GM06990 (cell line): ENCODE measurements around the gene TRRAP.
"Not testable (repeated sequence)": the region's sequence is repeated elsewhere in the genome, so short reads cannot be mapped to it uniquely, and the experiment has no call there.

ENCODE experiments used
- DNase-seq: peaks from one replicate; pipeline ENCODE4 v3.0.0-alpha.2; 2011; ENCODE audit not compliant: insufficient read length; ENCODE audit errors: extremely low read depth
- H3K27me3 ChIP-seq: replicated peaks from 2 replicates; pipeline ENCODE4 v1.6.0; 2011; ENCODE audit warnings: low read length; ENCODE audit not compliant: control insufficient read depth, insufficient read depth
- H3K36me3 ChIP-seq: 2 replicates; pipeline ENCODE4 v1.5.1; 2011; ENCODE audit warnings: low read length; ENCODE audit not compliant: control insufficient read depth, insufficient read depth
- H3K4me3 ChIP-seq: replicated peaks from 2 replicates; pipeline ENCODE4 v1.5.1; 2011; ENCODE audit warnings: low read depth, mild to moderate bottlenecking, control low read depth, low read length
- CTCF ChIP-seq: IDR thresholded peaks from 2 replicates; pipeline ENCODE4 v1.5.1; 2011; ENCODE audit warnings: low read length, control low read depth, mild to moderate bottlenecking, inconsistent platforms; ENCODE audit not compliant: insufficient read depth, poor library complexity, severe bottlenecking

The TRRAP gene

GRCh38 chr7:99039384-99039891 is 161.1 kb downstream of the TRRAP start:
- no peak for TF ChIP-seq CTCF

GRCh38 chr7:99040104-99040958 is 162.0 kb downstream of the TRRAP start:
- no peak overlapping the region for H3K4me3 ChIP-seq
- peaks cover 34% of the 10 kb centered on the region for H3K36me3 ChIP-seq
- no peaks in the 10 kb centered on the region for H3K27me3 ChIP-seq
- DNase-seq = peak; percentile 25
- peak; percentile 69 for TF ChIP-seq CTCF

More at GRCh38 chr7:99039384-99039891, 161.1 kb downstream of the TRRAP start:
- Histone ChIP-seq H3K27me3 (no peaks in the 10 kb centered on the region), H3K4me3 (no peak overlapping the region), H3K36me3 (peaks cover 42% of the 10 kb centered on the region)
- no peak for DNase-seq

GRCh38 chr7:99041526-99041925 is 163.2 kb downstream of the TRRAP start:
- peaks cover 30% of the 10 kb centered on the region for H3K36me3 ChIP-seq

GRCh38 chr7:99042957-99043356 is 164.6 kb downstream of the TRRAP start:
- Histone ChIP-seq H3K4me3 (no peak overlapping the region), H3K36me3 (peaks cover 29% of the 10 kb centered on the region), H3K27me3 (no peaks in the 10 kb centered on the region)
- no peak for DNase-seq
- TF ChIP-seq CTCF = no peak

More at GRCh38 chr7:99041526-99041925, 163.2 kb downstream of the TRRAP start:
- Histone ChIP-seq H3K27me3 (no peaks in the 10 kb centered on the region), H3K4me3 (no peak overlapping the region)
- DNase-seq = no peak
- no peak for TF ChIP-seq CTCF

GRCh38 chr7:99044858-99045257 is 166.5 kb downstream of the TRRAP start:
- peaks cover 23% of the 10 kb centered on the region for H3K36me3 ChIP-seq
- not testable (repeated sequence) for DNase-seq, H3K4me3 ChIP-seq, H3K27me3 ChIP-seq

GRCh38 chr7:99046262-99046661 is 167.9 kb downstream of the TRRAP start:
- H3K36me3 ChIP-seq = peaks cover 21% of the 10 kb centered on the region
- not testable (repeated sequence) for H3K4me3 ChIP-seq, DNase-seq, H3K27me3 ChIP-seq
